Osteoblast (primary cell): Measurements from ENCODE around the gene TNF. TPM values are rescaled to one million over a fixed set of nuclear protein-coding genes. Genes with fewer than 3 reads are reported as not detected.

ENCODE experiments used
- DNase-seq: peaks from one replicate; pipeline ENCODE4 v3.0.0; 2011; ENCODE audit warnings: low spot score, mixed read lengths; ENCODE audit not compliant: insufficient read length; ENCODE audit errors: missing footprints
- H2AFZ ChIP-seq: 2 replicates; pipeline ENCODE4 v1.6.0; 2011; ENCODE audit warnings: mild to moderate bottlenecking, low read length
- H3K27ac ChIP-seq: 2 replicates; pipeline ENCODE4 v1.5.1; 2011; ENCODE audit warnings: mild to moderate bottlenecking, low read depth, low read length, moderate library complexity
- H3K27me3 ChIP-seq: 2 replicates; pipeline ENCODE4 v1.6.0; 2012; ENCODE audit warnings: mild to moderate bottlenecking, control low read depth, inconsistent platforms, low read length, moderate library complexity; ENCODE audit not compliant: insufficient read depth
- H3K36me3 ChIP-seq: 2 replicates; pipeline ENCODE4 v1.5.1; 2011; ENCODE audit warnings: mild to moderate bottlenecking, low read length, control low read depth, moderate library complexity; ENCODE audit not compliant: insufficient read depth
- H3K4me1 ChIP-seq: 2 replicates; pipeline ENCODE4 v1.5.1; 2011; ENCODE audit warnings: mild to moderate bottlenecking, low read length, control low read depth, moderate library complexity; ENCODE audit not compliant: insufficient read depth
- H3K4me2 ChIP-seq: 2 replicates; pipeline ENCODE4 v1.6.0; 2011; ENCODE audit warnings: mild to moderate bottlenecking, low read length; ENCODE audit not compliant: insufficient read depth
- H3K4me3 ChIP-seq: fragments of 200-600 bp; sonication (generic); 3 replicates; pipeline ENCODE4 v1.5.1; 2012; ENCODE audit warnings: mild to moderate bottlenecking, low read length, inconsistent platforms; ENCODE audit not compliant: insufficient read depth
- H3K79me2 ChIP-seq: 2 replicates; pipeline ENCODE4 v1.6.0; 2012; ENCODE audit warnings: mild to moderate bottlenecking, low read length, control low read depth, inconsistent platforms; ENCODE audit not compliant: insufficient read depth
- H3K9me3 ChIP-seq: 2 replicates; pipeline ENCODE4 v1.5.1; 2011; ENCODE audit warnings: low read depth, low read length, control low read depth
- H4K20me1 ChIP-seq: 2 replicates; pipeline ENCODE4 v1.6.0; 2012; ENCODE audit warnings: mild to moderate bottlenecking, low read length, control low read depth; ENCODE audit not compliant: insufficient read depth
- total RNA-seq: library from RNA; depleted of rRNA; stranded (reverse); fragments of >200 nt; gene quantifications from 2 replicates; pipeline ENCODE4 v1.2.3, GENCODE V29; 2012
- TF ChIP-seq, protein P1 (sequence below): IDR thresholded peaks from 2 replicates; pipeline ENCODE4 v1.5.1; 2011; ENCODE audit warnings: mild to moderate bottlenecking, low read depth, low read length, moderate library complexity; ENCODE audit errors: extremely low read depth

TNF gene
- total RNA-seq, 1 donor, result not detected

DNA sequence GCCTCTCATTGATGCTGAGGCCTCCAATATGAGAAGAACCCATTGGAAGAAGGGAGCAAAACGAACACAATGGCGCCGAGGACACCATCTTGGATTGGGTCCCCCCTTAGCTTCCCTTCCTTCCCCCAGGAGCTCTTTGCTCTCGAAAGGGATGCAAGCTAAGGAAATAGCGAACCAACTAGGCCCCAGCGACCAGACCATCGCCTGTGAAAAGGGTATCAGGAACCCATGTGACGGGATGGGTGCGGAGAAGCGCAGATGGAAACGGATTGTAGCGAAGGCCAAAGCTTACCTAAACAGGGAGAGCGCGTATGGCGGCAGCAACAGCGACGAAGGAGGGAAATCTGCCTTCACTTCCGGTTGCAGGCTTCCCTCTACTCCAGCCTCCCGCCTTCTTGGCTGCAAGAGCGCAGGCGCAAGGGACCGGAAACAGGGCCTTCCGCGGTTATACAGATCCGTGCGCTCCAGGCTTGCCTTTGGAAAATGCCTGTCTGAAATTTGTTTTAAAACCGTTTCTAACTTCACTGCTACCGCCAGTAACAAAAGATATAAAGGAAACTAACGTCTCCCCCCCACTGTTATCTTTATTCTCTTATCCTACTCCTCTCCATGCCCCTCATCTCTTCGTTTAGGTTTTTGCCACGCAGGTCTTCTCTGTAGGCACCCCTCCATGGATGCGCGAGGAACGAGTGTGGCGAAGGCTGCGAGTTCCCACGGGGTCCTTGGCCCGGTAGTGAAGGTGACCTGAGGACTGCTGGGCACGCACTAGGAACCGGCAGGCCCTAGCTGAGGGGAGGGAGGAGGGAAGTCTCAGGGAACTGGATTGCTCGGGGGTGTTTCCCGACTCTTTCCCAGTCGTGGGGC lies 33.5 kb upstream of the TNF start, which contains the start of gene DDX39B:
Gene DDX39B (minus strand): TSS at position 346 of the 864 bp plus-strand sequence. CDS start 1,471 bp downstream, outside the sequence.
- peaks cover 51% of the 10 kb centered on the region for H3K79me2 ChIP-seq
- TF ChIP-seq, protein P1, sequence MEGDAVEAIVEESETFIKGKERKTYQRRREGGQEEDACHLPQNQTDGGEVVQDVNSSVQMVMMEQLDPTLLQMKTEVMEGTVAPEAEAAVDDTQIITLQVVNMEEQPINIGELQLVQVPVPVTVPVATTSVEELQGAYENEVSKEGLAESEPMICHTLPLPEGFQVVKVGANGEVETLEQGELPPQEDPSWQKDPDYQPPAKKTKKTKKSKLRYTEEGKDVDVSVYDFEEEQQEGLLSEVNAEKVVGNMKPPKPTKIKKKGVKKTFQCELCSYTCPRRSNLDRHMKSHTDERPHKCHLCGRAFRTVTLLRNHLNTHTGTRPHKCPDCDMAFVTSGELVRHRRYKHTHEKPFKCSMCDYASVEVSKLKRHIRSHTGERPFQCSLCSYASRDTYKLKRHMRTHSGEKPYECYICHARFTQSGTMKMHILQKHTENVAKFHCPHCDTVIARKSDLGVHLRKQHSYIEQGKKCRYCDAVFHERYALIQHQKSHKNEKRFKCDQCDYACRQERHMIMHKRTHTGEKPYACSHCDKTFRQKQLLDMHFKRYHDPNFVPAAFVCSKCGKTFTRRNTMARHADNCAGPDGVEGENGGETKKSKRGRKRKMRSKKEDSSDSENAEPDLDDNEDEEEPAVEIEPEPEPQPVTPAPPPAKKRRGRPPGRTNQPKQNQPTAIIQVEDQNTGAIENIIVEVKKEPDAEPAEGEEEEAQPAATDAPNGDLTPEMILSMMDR, result no peak
- H4K20me1 ChIP-seq, result peaks cover 37% of the 10 kb centered on the region
- peak within 1 kb of the TSS; percentile 99 for H3K27ac ChIP-seq
- peaks cover 37% of the 10 kb centered on the region for H3K36me3 ChIP-seq
- H2AFZ ChIP-seq, result peak within 1 kb of the TSS; percentile 97
- peak within 1 kb of the TSS; percentile 97 for H3K4me2 ChIP-seq
- peak within 1 kb of the TSS; percentile 95 for H3K4me3 ChIP-seq
- no peaks in the 10 kb centered on the region for H3K9me3 ChIP-seq
- H3K27me3 ChIP-seq, result no peaks in the 10 kb centered on the region
- peaks cover 28% of the 10 kb centered on the region for H3K4me1 ChIP-seq
- peak; percentile 96 for DNase-seq

DNA sequence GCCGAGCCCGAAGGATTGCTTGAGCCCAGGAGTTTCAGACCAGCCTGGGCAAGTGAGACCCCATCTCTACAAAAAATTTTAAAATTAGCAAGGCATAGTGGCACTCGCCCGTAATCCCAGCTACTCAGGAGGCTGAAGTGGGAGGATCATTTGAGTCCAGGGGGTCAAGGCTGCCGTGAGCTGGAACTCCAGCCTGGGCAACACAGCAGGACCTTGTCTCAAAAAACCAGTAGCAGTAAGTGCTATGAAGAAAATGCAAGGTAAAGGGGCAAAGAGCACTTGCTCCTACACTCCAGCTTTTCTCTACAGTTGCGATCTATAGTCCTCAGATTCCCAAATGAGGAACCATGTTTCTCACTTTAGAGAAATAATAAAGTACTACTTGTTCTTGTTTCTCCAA lies 31.7 kb upstream of the TNF start:
- peaks cover 19% of the 10 kb centered on the region for H3K36me3 ChIP-seq
- TF ChIP-seq, protein P1, result no peak
- no peak overlapping the region for H2AFZ ChIP-seq
- no peaks in the 10 kb centered on the region for H3K27me3 ChIP-seq
- H4K20me1 ChIP-seq, result peaks cover 26% of the 10 kb centered on the region
- DNase-seq, result no peak
- H3K79me2 ChIP-seq, result peaks cover 48% of the 10 kb centered on the region
- H3K4me2 ChIP-seq, result no peak overlapping the region
- H3K4me3 ChIP-seq, result no peak overlapping the region
- H3K27ac ChIP-seq, result no peak overlapping the region
- peaks cover 43% of the 10 kb centered on the region for H3K4me1 ChIP-seq
- H3K9me3 ChIP-seq, result no peaks in the 10 kb centered on the region

DNA sequence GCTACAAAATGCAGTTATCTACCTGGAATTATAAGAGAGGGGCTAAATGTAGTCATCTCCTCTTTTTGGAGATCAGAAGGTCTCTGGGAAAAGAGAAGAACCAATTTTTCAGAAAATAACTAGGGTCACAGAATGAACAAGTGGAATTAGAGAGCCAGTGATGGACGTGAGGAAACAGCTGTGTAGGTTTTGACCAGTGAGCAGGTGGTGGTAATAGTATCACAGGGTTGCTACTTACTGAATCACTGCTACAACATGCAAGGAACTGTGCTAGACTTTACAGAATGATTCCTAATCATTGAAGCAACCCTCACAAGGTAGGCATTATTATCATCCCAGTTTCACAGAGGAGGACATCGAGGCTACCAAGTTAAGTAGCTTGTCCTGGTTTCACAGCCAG lies 30.7 kb upstream of the TNF start:
- H3K27me3 ChIP-seq, result no peaks in the 10 kb centered on the region
- no peak overlapping the region for H2AFZ ChIP-seq
- no peak overlapping the region for H3K27ac ChIP-seq
- DNase-seq, result no peak
- peaks cover 44% of the 10 kb centered on the region for H3K79me2 ChIP-seq
- TF ChIP-seq, protein P1, result no peak
- no peak overlapping the region for H3K4me3 ChIP-seq
- no peaks in the 10 kb centered on the region for H3K9me3 ChIP-seq
- H4K20me1 ChIP-seq, result peaks cover 16% of the 10 kb centered on the region
- H3K4me1 ChIP-seq, result peaks cover 34% of the 10 kb centered on the region
- H3K4me2 ChIP-seq, result no peak overlapping the region
- H3K36me3 ChIP-seq, result peaks cover 18% of the 10 kb centered on the region

DNA sequence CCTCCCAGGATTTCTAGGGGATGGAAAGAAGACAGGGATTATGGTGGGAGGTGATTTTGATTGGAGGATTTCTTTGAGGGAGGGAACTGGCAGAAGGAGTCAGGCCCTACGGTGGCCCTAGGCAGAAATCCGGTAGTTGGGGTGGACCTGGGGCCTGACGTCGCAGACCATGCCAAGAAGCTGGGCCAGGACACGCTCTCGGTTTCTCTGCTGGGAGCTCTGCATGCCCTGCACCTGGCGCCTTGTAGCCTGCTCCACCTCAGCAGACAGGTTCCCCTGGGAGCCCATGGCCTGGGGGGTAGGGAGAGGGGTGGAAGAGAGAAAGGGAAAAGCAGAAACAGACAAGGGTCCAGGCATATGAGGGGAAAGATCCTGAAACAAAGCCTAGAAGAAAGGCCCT lies 30.1 kb upstream of the TNF start:
- H3K79me2 ChIP-seq, result peaks cover 38% of the 10 kb centered on the region
- TF ChIP-seq, protein P1, result no peak
- H3K36me3 ChIP-seq, result peaks cover 15% of the 10 kb centered on the region

More for the DNA sequence above, 30.1 kb upstream of the TNF start:
- peaks cover 28% of the 10 kb centered on the region for H3K4me1 ChIP-seq
- H2AFZ ChIP-seq, result no peak overlapping the region
- no peaks in the 10 kb centered on the region for H3K9me3 ChIP-seq
- H3K27ac ChIP-seq, result no peak overlapping the region
- no peak for DNase-seq
- H3K4me2 ChIP-seq, result no peak overlapping the region
- H3K4me3 ChIP-seq, result no peak overlapping the region
- no peaks in the 10 kb centered on the region for H3K27me3 ChIP-seq
- peaks cover 10% of the 10 kb centered on the region for H4K20me1 ChIP-seq
